Neutrophil (primary cell): ENCODE measurements around the gene PGLYRP1.

ENCODE experiments used
- H3K27ac ChIP-seq: fragments of 200-600 bp; sonication (generic); 2 replicates; pipeline ENCODE4 v1.5.1; 2016; ENCODE audit warnings: mild to moderate bottlenecking, moderate library complexity
- H3K27me3 ChIP-seq: fragments of 200-600 bp; sonication (generic); 2 replicates; pipeline ENCODE4 v1.6.0; 2016; ENCODE audit warnings: mild to moderate bottlenecking
- H3K36me3 ChIP-seq: fragments of 200-600 bp; sonication (generic); 2 replicates; pipeline ENCODE4 v1.5.1; 2017
- H3K4me1 ChIP-seq, 2 experiments: fragments of 200-600 bp in 1 of 2; sonication (generic) in 1 of 2; 1 replicate in 1 of 2; 2 replicates in 1 of 2; pipeline versions ENCODE4 v1.5.1 to v1.6.1; 2013 to 2016; ENCODE audit warnings: low read depth in 1 of 2, low read length in 1 of 2, mild to moderate bottlenecking in 1 of 2, moderate library complexity in 1 of 2; ENCODE audit not compliant: control insufficient read depth in 1 of 2, insufficient read depth in 1 of 2
- H3K4me3 ChIP-seq, 2 experiments: fragments of 200-600 bp in 1 of 2; sonication (generic) in 1 of 2; 1 replicate in 1 of 2; 2 replicates in 1 of 2; pipeline ENCODE4 v1.5.1; 2013 to 2016; ENCODE audit warnings: low read depth in 1 of 2, low read length in 1 of 2, mild to moderate bottlenecking in 1 of 2, moderate library complexity in 1 of 2
- H3K9me3 ChIP-seq: fragments of 200-600 bp; sonication (generic); 2 replicates; pipeline ENCODE4 v1.5.1; 2016
- TF ChIP-seq, protein P1 (sequence below): fragments of 200-600 bp; sonication (generic); IDR thresholded peaks from 2 replicates; pipeline ENCODE4 v1.5.1; 2016; ENCODE audit warnings: antibody characterized with exemption

The PGLYRP1 gene

DNA sequence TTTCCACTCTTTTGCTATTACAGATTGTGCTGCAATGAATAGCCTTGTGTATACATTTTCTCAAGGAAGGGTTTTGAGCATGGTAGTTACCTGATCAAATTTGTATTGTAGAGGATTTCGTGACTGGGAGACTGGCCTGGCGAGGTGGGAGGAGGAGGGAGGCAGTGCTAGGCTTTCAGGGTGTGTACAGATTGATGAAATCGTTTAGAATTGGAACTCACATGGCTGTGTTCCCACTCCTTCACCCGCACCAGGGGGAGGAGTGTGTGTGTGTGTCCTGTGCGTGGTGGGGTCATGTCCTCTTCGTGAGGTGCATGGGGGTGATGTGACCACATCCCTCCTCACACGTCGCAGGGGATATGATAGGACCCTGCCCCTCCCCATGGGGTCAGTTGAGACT, 8.3 kb downstream of the PGLYRP1 start:
- H3K36me3 ChIP-seq, result peaks cover 18% of the 10 kb centered on the region
- peaks cover 28% of the 10 kb centered on the region for H3K27me3 ChIP-seq
- H3K27ac ChIP-seq, result peak overlapping the region; percentile 92
- TF ChIP-seq, protein P1, sequence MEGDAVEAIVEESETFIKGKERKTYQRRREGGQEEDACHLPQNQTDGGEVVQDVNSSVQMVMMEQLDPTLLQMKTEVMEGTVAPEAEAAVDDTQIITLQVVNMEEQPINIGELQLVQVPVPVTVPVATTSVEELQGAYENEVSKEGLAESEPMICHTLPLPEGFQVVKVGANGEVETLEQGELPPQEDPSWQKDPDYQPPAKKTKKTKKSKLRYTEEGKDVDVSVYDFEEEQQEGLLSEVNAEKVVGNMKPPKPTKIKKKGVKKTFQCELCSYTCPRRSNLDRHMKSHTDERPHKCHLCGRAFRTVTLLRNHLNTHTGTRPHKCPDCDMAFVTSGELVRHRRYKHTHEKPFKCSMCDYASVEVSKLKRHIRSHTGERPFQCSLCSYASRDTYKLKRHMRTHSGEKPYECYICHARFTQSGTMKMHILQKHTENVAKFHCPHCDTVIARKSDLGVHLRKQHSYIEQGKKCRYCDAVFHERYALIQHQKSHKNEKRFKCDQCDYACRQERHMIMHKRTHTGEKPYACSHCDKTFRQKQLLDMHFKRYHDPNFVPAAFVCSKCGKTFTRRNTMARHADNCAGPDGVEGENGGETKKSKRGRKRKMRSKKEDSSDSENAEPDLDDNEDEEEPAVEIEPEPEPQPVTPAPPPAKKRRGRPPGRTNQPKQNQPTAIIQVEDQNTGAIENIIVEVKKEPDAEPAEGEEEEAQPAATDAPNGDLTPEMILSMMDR, result no peak
- no peaks in the 10 kb centered on the region for H3K9me3 ChIP-seq
- peak overlapping the region; percentile 80 to 98 for H3K4me3 ChIP-seq
- H3K4me1 ChIP-seq, result peaks cover 50 to 57% of the 10 kb centered on the region in 2 experiments

DNA sequence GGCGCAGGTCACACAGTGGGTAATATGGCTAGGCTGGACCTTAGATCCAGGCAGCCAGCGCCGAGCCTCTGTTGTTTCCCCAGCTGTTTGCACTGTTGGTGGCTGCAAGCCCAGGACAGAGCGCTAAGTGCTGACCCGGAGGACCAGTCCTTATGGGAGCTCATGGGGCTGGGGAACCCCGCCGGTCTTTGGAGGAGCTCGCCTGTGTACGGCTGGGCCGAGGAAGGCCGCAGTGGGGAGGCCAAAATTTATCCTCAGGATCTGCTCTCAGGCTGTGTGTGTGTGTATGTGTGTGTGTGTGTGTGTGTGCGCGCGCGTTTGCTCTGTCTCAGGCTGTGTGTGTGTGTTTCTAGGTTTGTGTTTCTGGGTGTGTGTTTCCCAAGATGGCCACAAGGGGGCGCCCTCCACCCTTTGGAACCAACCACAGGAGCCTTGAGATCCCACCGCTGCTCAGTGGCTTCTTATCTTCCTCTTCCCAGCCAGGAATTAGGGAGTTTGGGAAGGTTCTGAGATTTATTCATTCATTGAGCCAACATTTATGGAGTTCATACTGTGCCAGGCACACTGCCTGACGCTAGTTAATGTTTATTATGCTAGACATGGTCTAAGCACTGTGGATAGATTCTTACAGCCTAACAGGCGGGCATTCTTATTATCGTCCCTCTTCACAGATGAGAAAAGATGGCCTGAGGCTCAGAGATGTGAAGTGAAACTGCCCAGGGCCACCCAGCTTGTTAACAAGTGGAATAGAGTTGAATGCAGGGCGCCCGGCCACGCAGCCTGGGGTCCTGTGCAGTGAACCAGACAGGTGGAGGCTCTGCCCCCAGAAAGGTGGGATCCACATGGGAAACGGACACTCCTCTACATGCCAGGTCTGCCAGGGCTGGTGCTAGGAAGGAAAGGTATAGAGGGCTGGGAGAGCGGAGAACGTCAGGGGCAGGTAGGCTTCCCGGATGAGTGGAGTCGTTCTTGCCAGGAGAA, 13.0 kb downstream of the PGLYRP1 start:
- TF ChIP-seq, protein P1, result peak; percentile 86
- peaks cover 9 to 13% of the 10 kb centered on the region in 2 experiments for H3K4me1 ChIP-seq
- no peak overlapping the region for H3K4me3 ChIP-seq
- peaks cover 20% of the 10 kb centered on the region for H3K27me3 ChIP-seq
- peaks cover 17% of the 10 kb centered on the region for H3K36me3 ChIP-seq
- H3K9me3 ChIP-seq, result no peaks in the 10 kb centered on the region
- no peak overlapping the region for H3K27ac ChIP-seq

- Histone ChIP-seq H3K4me3 (no peak overlapping the region), H3K27ac (no peak overlapping the region), H3K27me3 (peaks cover 2% of the 10 kb centered on the region), H3K9me3 (no peaks in the 10 kb centered on the region), H3K36me3 (peaks cover 20% of the 10 kb centered on the region), H3K4me1 (peaks cover 0 to 5% of the 10 kb centered on the region in 2 experiments)
- TF ChIP-seq, protein P1, result no peak
Measured at GRCh38 chr19:46006411-46006810, 16.4 kb downstream of the PGLYRP1 start.

DNA sequence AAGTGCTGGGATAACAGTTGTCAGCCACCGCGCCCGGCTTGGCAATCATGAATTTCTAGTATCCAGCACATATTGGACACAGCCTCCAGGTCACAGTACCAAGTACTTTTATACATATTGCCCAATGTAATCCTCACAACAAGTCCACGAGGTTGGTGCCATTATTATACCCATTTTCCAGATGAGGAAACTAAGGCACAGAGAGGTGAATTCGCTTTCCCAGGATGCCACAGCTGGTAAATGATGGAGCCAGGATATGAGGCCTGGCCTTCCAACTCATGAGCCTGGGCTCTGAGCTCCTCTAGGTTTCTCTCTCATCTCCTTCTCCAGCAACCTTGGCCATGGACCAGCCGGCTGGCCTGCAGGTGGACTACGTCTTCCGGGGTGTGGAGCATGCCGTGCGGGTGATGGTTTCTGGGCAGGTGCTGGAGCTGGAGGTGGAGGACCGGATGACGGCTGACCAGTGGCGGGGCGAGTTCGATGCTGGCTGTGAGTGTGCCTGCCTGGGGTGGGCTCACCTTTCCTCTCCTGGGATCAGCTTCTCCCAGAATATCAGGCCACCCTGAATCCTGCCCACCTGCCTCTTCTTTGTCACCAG, 20.1 kb downstream of the PGLYRP1 start:
- TF ChIP-seq, protein P1, result no peak

GRCh38 chr19:46000491-46001246, 22.2 kb downstream of the PGLYRP1 start:
- TF ChIP-seq, protein P1, result no peak
- no peak overlapping the region for H3K4me3 ChIP-seq
- peaks cover 10% of the 10 kb centered on the region for H3K36me3 ChIP-seq
- peaks cover 31% of the 10 kb centered on the region for H3K27me3 ChIP-seq
- H3K9me3 ChIP-seq, result no peaks in the 10 kb centered on the region
- H3K27ac ChIP-seq, result no peak overlapping the region
- peaks cover 9 to 18% of the 10 kb centered on the region in 2 experiments for H3K4me1 ChIP-seq

More for the DNA sequence above, 20.1 kb downstream of the PGLYRP1 start:
- Histone ChIP-seq H3K4me3 (no peak overlapping the region), H3K27ac (no peak overlapping the region), H3K4me1 (peaks cover 4 to 13% of the 10 kb centered on the region in 2 experiments), H3K36me3 (peaks cover 16% of the 10 kb centered on the region), H3K9me3 (no peaks in the 10 kb centered on the region), H3K27me3 (peaks cover 31% of the 10 kb centered on the region)
